GM18909 (cell line): Measurements from ENCODE around the gene HS3ST1.

Experiments used
- ATAC-seq: cut with Tn5 transposase; IDR thresholded peaks from one replicate; pipeline ENCODE4 v1.9.1; 2021; ENCODE audit warnings: mild to moderate bottlenecking; ENCODE audit not compliant: unreplicated experiment, poor library complexity

Gene HS3ST1

GRCh38 chr4:11428231-11428898, at the start of gene HS3ST1:
Gene HS3ST1 (minus strand): TSS chr4:11428894. CDS start chr4:11400005, 28,889 bp downstream.
- peak; percentile 60 for ATAC-seq

GRCh38 chr4:11475871-11476270, 47.2 kb upstream of the HS3ST1 start:
- ATAC-seq, result no peak

- no peak for ATAC-seq
Measured at GRCh38 chr4:11474146-11474545, 45.5 kb upstream of the HS3ST1 start.

GRCh38 chr4:11472535-11472934, 43.8 kb upstream of the HS3ST1 start:
- ATAC-seq, result no peak

- ATAC-seq, result peak; percentile 81
Measured at GRCh38 chr4:11471618-11472017, 42.9 kb upstream of the HS3ST1 start.

GRCh38 chr4:11471046-11471441, 42.4 kb upstream of the HS3ST1 start:
- no peak for ATAC-seq

GRCh38 chr4:11470438-11471045, 41.8 kb upstream of the HS3ST1 start:
- peak; percentile 59 for ATAC-seq

GRCh38 chr4:11469650-11470437, 41.1 kb upstream of the HS3ST1 start:
- peak; percentile 76 for ATAC-seq

GRCh38 chr4:11468901-11469300, 40.2 kb upstream of the HS3ST1 start:
- no peak for ATAC-seq

GRCh38 chr4:11467931-11468330, 39.2 kb upstream of the HS3ST1 start:
- no peak for ATAC-seq

GRCh38 chr4:11463707-11464106, 35.0 kb upstream of the HS3ST1 start:
- no peak for ATAC-seq

GRCh38 chr4:11456401-11456800, 27.7 kb upstream of the HS3ST1 start:
- no peak for ATAC-seq

GRCh38 chr4:11455201-11455835, 26.6 kb upstream of the HS3ST1 start:
- ATAC-seq, result no peak

GRCh38 chr4:11451716-11452115, 23.0 kb upstream of the HS3ST1 start:
- no peak for ATAC-seq

- ATAC-seq, result no peak
Measured at GRCh38 chr4:11446155-11446811, 17.6 kb upstream of the HS3ST1 start.

- no peak for ATAC-seq
Measured at GRCh38 chr4:11441194-11441556, 12.5 kb upstream of the HS3ST1 start.

- ATAC-seq, result no peak
Measured at GRCh38 chr4:11440481-11441193, 11.9 kb upstream of the HS3ST1 start.

GRCh38 chr4:11439836-11440235, 11.1 kb upstream of the HS3ST1 start:
- no peak for ATAC-seq

GRCh38 chr4:11438647-11439046, 10.0 kb upstream of the HS3ST1 start:
- ATAC-seq, result no peak

- peak; percentile 67 for ATAC-seq
Measured at GRCh38 chr4:11436673-11437072, 8.0 kb upstream of the HS3ST1 start.
